ENCODE results near the gene CRADD. TPM values are rescaled to one million over a fixed set of nuclear protein-coding genes. Genes with fewer than 3 reads are reported as not detected.
"Not testable (repeated sequence)": the region's sequence is repeated elsewhere in the genome, so short reads cannot be mapped to it uniquely, and the experiment has no call there.

CRADD gene
- total RNA-seq, 4 donors from 2014 or later: 43.7 to 76.1 (median 51.0) TPM

DNA sequence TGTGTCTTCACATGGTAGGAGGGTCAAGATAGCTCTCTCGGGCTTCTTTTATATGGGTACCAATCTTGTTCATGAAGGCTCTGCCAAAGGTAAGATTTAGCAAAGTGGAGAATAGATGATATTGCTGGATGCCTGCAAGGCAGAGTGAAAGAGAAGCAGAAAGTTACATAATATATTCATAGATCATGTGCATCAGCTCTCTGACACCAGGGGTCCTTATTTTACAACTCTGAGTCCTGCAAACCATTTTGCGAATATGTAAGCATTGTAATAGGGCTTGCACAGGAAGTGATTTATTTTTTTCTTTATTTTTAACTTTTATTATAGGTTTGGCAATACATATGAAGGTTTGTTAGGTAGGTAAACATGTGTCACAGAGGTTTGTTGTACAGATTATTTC, 31.8 kb downstream of the CRADD start:
- Histone ChIP-seq H3K4me3 (replicated peaks in 1 of 3) (no peak overlapping the region), H3K4me1 (peaks cover 0 to 4% of the 10 kb centered on the region in 2 donors), H3K9me3 (no peaks in the 10 kb centered on the region), H3K27me3 (no peaks in the 10 kb centered on the region), H3K27ac (no peak overlapping the region), H3K36me3 (no peaks in the 10 kb centered on the region)
- DNase-seq: no peak
- no peak for TF ChIP-seq POLR2A (IDR thresholded peaks at IDR 0.05)
- TF ChIP-seq, protein P1, sequence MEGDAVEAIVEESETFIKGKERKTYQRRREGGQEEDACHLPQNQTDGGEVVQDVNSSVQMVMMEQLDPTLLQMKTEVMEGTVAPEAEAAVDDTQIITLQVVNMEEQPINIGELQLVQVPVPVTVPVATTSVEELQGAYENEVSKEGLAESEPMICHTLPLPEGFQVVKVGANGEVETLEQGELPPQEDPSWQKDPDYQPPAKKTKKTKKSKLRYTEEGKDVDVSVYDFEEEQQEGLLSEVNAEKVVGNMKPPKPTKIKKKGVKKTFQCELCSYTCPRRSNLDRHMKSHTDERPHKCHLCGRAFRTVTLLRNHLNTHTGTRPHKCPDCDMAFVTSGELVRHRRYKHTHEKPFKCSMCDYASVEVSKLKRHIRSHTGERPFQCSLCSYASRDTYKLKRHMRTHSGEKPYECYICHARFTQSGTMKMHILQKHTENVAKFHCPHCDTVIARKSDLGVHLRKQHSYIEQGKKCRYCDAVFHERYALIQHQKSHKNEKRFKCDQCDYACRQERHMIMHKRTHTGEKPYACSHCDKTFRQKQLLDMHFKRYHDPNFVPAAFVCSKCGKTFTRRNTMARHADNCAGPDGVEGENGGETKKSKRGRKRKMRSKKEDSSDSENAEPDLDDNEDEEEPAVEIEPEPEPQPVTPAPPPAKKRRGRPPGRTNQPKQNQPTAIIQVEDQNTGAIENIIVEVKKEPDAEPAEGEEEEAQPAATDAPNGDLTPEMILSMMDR (IDR thresholded peaks at IDR 0.05): no peak
- intact Hi-C loops (cut with DNase I): no loop called here
- WGBS, 2 donors: 99 to 100% methylated on average over 2 of the region's 2 CpGs

DNA sequence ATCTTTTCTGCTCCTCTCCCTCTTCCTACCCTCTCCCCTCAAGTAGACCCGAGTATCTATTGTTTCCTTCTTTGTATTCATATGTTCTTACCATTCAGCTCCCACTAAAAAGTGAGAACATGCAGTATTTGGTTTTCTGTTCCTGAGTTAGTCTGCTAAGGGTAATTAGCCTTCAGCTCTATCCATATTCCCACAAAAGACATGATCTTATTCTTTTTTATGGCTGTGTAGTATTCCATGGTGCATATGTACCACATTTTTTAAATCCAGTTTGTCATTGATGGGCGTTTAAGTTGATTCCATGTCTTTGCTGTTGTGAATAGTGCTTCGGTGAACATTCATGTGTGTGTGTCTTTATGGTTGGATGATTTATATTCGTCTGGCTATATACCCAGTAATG, 32.2 kb downstream of the CRADD start:
- no peaks in the 10 kb centered on the region for H3K9me3 ChIP-seq
- H3K4me1 ChIP-seq: peaks cover 0 to 8% of the 10 kb centered on the region in 2 donors
- 96 to 97% methylated on average over 4 of the region's 4 CpGs for WGBS, 2 donors
- DNase-seq: no peak
- TF ChIP-seq, protein P1 (IDR thresholded peaks at IDR 0.05): no peak
- TF ChIP-seq POLR2A (IDR thresholded peaks at IDR 0.05): no peak
- H3K4me3 ChIP-seq (replicated peaks in 1 of 3): no peak overlapping the region
- intact Hi-C loops (cut with DNase I): no loop called here
- H3K27me3 ChIP-seq: no peaks in the 10 kb centered on the region
- H3K27ac ChIP-seq: no peak overlapping the region
- no peaks in the 10 kb centered on the region for H3K36me3 ChIP-seq

DNA sequence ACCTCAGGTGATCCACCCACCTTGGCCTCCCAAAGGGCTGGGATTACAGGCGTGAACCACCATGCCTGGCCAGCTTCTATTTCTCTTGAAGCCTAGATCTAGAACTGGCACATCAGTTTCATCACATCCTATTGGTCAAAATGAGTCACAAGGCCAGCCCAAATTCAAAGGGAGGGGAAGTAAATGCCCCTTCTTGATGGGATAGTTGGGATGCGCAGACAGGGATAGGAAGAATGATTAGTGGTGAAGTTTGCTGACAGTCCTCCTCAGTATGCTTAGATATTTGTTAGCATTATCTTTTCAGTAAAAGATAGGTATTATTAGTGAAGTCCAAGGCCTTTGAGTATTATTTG, 33.4 kb downstream of the CRADD start:
- Histone ChIP-seq H3K27ac (no peak overlapping the region), H3K9me3 (no peaks in the 10 kb centered on the region), H3K4me1 (peaks cover 0 to 8% of the 10 kb centered on the region in 2 donors), H3K36me3 (no peaks in the 10 kb centered on the region), H3K27me3 (no peaks in the 10 kb centered on the region), H3K4me3 (replicated peaks in 1 of 3) (no peak overlapping the region)
- no peak for DNase-seq
- intact Hi-C loops (cut with DNase I): no loop called here
- TF ChIP-seq, protein P1 (IDR thresholded peaks at IDR 0.05): no peak
- no peak for TF ChIP-seq POLR2A (IDR thresholded peaks at IDR 0.05)
- WGBS, 2 donors: 94 to 95% methylated on average over 2 of the region's 2 CpGs

DNA sequence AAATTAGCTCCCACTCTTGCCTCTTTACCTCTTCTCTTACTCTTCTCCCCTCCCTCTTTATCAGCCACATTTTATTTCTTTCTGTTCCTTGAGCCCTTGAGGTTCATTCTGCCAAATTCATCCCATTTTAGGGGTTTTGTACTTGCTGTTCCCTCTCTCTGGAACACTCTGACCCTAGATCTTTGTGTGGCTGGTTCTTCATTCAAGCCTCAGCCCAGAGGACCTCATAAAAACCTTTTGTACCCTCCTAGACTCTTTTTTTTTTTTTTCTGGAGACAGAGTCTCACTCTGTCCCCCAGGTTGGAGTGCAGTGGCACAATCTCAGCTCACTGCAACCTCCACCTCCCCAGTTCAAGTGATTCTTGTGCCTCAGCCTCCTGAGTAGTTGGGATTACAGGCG, 34.3 kb downstream of the CRADD start:
- H3K9me3 ChIP-seq; H3K27me3 ChIP-seq; DNase-seq; H3K4me1 ChIP-seq; H3K4me3 ChIP-seq (replicated peaks in 1 of 3); H3K36me3 ChIP-seq; intact Hi-C loops (cut with DNase I); H3K27ac ChIP-seq: not testable (repeated sequence)
- WGBS, 2 donors: 89 to 96% methylated on average over 1 of the region's 1 CpG

DNA sequence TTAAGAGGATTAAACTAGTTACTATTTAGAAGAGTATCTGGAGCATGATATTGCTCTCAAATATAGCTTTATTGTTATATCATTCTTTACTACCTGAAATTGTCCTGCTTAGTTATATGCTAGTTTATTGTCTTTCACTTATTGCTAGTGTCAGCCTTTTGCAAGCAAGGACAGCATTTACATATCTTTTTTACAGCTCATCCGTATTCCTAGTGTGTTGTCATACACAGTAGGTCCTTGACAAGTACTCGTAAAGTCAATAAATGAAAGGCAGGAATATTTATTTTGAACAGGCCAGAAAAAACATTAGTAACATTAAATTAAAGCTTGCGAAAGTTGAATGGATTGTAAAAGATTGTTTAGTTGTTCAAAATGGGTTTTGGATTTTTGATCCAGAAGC, 35.0 kb downstream of the CRADD start:
- no peak for TF ChIP-seq POLR2A (IDR thresholded peaks at IDR 0.05)
- TF ChIP-seq, protein P1 (IDR thresholded peaks at IDR 0.05): no peak
- 83 to 86% methylated on average over 3 of the region's 3 CpGs for WGBS, 2 donors
- H3K36me3 ChIP-seq: no peaks in the 10 kb centered on the region
- DNase-seq: no peak
- H3K4me3 ChIP-seq (replicated peaks in 1 of 3): no peak overlapping the region
- intact Hi-C loops (cut with DNase I): no loop called here
- no peaks in the 10 kb centered on the region for H3K27me3 ChIP-seq
- H3K27ac ChIP-seq: no peak overlapping the region
- H3K4me1 ChIP-seq: peaks cover 0 to 7% of the 10 kb centered on the region in 2 donors
- H3K9me3 ChIP-seq: no peaks in the 10 kb centered on the region

DNA sequence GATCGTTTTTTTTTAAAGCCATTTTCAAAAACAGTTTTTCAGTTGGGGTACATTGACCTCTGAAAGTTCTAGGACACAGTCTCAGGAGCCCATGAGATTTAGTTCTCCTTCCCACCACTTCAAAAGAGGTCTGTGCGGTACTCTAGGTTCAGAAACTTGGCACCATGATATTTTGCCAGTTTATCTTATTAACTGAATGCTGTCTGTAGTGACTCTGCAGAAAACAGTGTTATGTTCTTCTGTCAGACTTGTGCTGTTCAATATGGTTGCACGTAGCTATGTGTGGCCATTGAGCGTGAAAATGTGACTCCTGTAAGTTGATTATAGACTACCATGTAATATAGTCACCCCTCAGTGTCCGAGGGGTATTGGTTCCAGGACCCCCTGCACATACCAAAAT, 35.9 kb downstream of the CRADD start:
- 65 to 80% methylated on average over 5 of the region's 5 CpGs for WGBS, 2 donors
- TF ChIP-seq, protein P1 (IDR thresholded peaks at IDR 0.05): no peak
- peaks cover 0 to 5% of the 10 kb centered on the region in 2 donors for H3K4me1 ChIP-seq
- H3K27ac ChIP-seq: no peak overlapping the region
- no peaks in the 10 kb centered on the region for H3K9me3 ChIP-seq
- intact Hi-C loops (cut with DNase I): no loop called here
- no peaks in the 10 kb centered on the region for H3K36me3 ChIP-seq
- H3K4me3 ChIP-seq (replicated peaks in 1 of 3): no peak overlapping the region
- no peaks in the 10 kb centered on the region for H3K27me3 ChIP-seq
- DNase-seq: no peak

Measured in thyroid gland (tissue), 4 donors.